C4-2B (cell line): ENCODE data around the gene XXYLT1.

Experiments
- H3K27ac ChIP-seq: fragments of 450-650 bp; 2 replicates; pipeline ENCODE4 v1.5.1; 2017
- ZFX ChIP-seq: fragments of 450-650 bp; IDR thresholded peaks from 2 replicates; pipeline ENCODE4 v1.6.1; 2017
- TF ChIP-seq, protein P1 (sequence below): fragments of 450-650 bp; conservative IDR thresholded peaks from 2 replicates; pipeline ENCODE4 v1.5.1; 2017; ENCODE audit warnings: mild to moderate bottlenecking

The XXYLT1 gene, protein sequence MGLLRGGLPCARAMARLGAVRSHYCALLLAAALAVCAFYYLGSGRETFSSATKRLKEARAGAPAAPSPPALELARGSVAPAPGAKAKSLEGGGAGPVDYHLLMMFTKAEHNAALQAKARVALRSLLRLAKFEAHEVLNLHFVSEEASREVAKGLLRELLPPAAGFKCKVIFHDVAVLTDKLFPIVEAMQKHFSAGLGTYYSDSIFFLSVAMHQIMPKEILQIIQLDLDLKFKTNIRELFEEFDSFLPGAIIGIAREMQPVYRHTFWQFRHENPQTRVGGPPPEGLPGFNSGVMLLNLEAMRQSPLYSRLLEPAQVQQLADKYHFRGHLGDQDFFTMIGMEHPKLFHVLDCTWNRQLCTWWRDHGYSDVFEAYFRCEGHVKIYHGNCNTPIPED

DNA sequence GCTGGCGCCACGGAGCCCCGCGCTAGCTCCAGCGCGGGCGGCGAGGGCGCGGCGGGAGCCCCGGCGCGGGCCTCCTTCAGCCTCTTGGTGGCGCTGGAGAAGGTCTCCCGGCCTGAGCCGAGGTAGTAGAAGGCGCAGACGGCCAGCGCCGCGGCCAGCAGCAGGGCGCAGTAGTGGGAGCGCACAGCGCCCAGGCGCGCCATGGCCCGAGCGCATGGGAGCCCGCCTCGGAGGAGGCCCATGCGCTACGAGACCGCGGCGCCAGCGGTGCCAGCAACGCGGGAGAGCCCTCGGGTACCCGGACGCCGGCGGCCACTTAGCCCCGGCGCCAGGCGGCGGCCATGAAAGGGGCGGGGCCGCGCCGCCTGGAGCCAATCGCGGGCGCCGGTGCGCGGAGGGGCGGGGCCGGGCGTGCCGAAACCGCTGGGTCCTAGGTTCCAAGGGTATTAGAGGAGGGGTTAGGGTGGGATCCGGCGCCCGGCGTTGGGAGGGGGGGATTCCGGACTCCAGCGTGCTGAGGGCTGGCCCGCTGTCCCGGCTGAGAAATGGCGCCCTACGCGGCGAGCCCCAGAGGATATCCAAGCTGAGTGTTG lies at the start of gene XXYLT1:
Gene XXYLT1 (minus strand): TSS at position 343 of the 593 bp plus-strand sequence. CDS start 101 bp downstream, at position 242.
- H3K27ac ChIP-seq = peak within 1 kb of the TSS; percentile 77
- TF ChIP-seq, protein P1, sequence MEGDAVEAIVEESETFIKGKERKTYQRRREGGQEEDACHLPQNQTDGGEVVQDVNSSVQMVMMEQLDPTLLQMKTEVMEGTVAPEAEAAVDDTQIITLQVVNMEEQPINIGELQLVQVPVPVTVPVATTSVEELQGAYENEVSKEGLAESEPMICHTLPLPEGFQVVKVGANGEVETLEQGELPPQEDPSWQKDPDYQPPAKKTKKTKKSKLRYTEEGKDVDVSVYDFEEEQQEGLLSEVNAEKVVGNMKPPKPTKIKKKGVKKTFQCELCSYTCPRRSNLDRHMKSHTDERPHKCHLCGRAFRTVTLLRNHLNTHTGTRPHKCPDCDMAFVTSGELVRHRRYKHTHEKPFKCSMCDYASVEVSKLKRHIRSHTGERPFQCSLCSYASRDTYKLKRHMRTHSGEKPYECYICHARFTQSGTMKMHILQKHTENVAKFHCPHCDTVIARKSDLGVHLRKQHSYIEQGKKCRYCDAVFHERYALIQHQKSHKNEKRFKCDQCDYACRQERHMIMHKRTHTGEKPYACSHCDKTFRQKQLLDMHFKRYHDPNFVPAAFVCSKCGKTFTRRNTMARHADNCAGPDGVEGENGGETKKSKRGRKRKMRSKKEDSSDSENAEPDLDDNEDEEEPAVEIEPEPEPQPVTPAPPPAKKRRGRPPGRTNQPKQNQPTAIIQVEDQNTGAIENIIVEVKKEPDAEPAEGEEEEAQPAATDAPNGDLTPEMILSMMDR = peak; percentile 54; the same call in 1 of the 2 replicates
- TF ChIP-seq ZFX = peak; percentile 96

DNA sequence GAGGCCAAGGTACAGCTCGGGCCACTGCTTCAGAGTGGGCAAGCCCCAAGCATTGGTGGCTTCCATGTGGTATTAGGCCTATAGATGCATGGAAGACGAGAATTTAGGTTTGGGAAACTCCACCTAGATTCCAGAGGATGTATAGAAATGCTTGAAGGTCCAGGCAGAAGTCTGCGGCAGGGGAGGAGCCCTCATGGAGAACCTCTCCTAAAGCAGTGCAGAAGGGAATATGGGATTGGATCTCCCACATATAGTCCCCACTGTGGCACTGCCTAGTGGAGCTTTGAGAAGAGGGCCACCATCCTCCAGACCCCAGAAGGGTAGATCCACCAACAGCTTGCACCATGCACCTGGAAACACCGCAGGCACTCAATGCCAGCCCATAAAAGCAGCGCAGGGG lies 48.1 kb upstream of the XXYLT1 start:
- no peak overlapping the region for H3K27ac ChIP-seq
- TF ChIP-seq ZFX = no peak

DNA sequence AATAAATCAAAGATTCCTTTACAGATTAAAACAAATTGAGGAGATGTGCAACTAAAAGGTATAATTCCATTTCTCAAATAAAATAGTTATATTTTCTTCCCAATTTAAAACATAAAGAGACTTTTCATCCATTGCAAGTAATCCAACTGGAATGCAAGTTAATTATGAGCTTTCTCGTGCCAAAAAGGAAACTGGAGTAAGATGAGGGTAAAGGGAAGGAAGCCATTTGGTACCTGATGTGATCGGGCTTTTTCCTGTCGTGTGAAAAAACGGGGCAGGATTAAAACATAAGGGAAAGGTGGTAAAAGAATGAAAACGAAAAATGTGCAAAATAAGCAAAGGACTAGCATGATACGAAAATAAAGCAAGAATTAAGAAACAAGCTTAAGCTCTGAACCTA lies 41.8 kb upstream of the XXYLT1 start:
- TF ChIP-seq, protein P1 = no peak
- TF ChIP-seq ZFX = no peak
- H3K27ac ChIP-seq = no peak overlapping the region

DNA sequence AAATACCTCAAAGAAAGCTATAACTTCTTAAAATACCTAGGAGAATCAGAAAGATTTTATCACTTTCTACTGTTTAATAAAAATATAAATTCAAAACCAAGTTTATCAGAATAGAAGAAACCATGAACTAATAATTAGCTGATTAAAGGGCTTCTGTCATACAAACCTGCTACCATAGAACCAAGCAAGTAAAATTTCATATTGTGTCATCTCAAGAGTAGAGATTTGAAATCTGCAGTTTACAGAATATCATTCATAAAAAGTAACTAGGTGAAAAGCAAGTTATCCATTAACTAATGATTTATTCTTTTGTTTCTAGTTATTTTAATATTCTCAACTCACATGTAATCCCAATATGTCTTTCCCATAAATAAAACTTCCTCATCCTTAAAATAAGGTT lies 36.8 kb upstream of the XXYLT1 start:
- TF ChIP-seq, protein P1 = no peak
- no peak for TF ChIP-seq ZFX
- H3K27ac ChIP-seq = no peak overlapping the region

DNA sequence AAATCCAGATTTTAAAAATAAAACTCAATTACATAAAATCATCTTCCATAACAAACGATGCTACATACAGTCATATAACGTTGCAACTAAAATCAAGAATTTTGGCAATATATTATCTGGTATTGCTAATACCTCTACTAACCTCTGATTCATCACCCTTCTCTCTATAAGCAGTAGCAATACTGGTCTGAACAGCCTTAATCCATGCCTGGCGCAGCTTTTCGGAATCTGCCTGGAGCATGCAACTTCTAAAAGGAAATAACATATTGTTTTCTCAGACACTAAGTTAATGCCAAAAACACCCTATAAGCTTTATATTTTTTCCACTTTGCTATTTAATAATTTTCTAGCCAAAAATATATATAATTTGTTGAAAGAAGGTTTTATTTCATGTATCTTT lies 35.4 kb upstream of the XXYLT1 start:
- no peak overlapping the region for H3K27ac ChIP-seq
- TF ChIP-seq, protein P1 = no peak
- TF ChIP-seq ZFX = no peak

DNA sequence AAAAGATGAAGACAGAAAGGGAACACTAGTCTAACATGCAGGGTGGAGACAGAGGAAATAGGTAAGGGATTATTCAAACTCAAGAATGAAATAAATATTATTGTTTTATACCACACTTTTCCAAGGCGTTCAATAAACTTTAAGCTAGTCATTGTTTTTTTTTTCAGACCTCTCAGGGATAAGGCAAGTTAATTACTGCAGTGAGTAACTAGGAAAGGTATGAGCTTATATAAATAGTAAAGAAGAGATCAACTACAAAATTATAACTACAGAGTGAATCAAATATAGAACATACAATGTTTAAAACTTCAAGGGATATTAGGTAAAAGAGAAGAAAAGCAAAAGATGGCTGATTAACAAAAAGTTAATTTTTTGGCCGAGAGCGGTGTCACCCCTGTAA lies 31.5 kb upstream of the XXYLT1 start:
- H3K27ac ChIP-seq = no peak overlapping the region
- TF ChIP-seq, protein P1 = no peak
- no peak for TF ChIP-seq ZFX

DNA sequence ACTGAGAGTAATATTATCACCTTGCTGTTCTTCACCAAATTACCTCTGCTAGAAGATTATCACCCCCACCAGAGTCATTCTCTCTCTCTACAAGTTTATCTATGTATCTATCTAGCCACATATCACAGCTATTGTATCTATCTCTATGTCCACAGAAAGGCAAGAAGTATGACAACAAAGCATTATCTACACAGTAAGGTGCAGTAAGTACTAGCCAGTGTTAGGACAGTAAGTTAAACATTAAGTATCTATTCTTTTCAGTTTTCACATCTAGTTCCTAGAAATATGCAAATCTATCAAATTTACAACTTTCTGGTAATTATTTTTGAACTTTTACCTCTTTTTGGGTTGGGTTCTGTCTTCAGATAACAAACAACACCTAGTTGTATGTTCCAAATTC lies 26.5 kb upstream of the XXYLT1 start:
- H3K27ac ChIP-seq = no peak overlapping the region

More for the DNA sequence above, 26.5 kb upstream of the XXYLT1 start:
- TF ChIP-seq, protein P1 = no peak
- no peak for TF ChIP-seq ZFX
